Transverse colon (tissue), 4 donors: ENCODE measurements around the gene RABGGTB.
"Not testable (repeated sequence)": the region's sequence is repeated elsewhere in the genome, so short reads cannot be mapped to it uniquely, and the experiment has no call there.

Experiments used
- CTCF ChIP-seq, 5 experiments: fragments of 200-600 bp in 3 of 5; fragments of 450-650 bp in 2 of 5; sonication (generic) in 3 of 5; IDR thresholded peaks; 1 replicate in 2 of 5; 2 replicates in 3 of 5; pipeline ENCODE4 v1.5.1; 2016 to 2017; ENCODE audit warnings: antibody characterized with exemption in 5 of 5, inconsistent platforms in 3 of 5, mild to moderate bottlenecking in 2 of 5, moderate library complexity in 1 of 5
- EP300 ChIP-seq: sonication (generic); formaldehyde crosslinking; IDR thresholded peaks from one replicate; pipeline ENCODE4 v1.6.1; 2017; ENCODE audit warnings: antibody characterized with exemption, low read depth
- POLR2A ChIP-seq: fragments of 450-650 bp; IDR thresholded peaks from one replicate; pipeline ENCODE4 v1.6.1; 2016; ENCODE audit warnings: antibody characterized with exemption, mild to moderate bottlenecking, moderate library complexity
- POLR2AphosphoS5 ChIP-seq, 3 donors: sonication (generic); formaldehyde crosslinking; IDR thresholded peaks; one replicate each; pipeline ENCODE4 v1.6.1; 2016; ENCODE audit warnings: antibody characterized with exemption in 3 of 3

- TF ChIP-seq CTCF (IDR thresholded peaks at IDR 0.05); EP300; POLR2AphosphoS5 (IDR thresholded peaks at IDR 0.05); POLR2A: not testable (repeated sequence)
Observed at GRCh38 chr1:75777812-75778211, 8.2 kb upstream of the RABGGTB start.
